Mammary epithelial cell (primary cell): ENCODE data around the gene KDM6B.
A peak's percentile ranks its signal among the peaks of the same experiment; 100 is the strongest.

ENCODE experiments used
- CTCF ChIP-seq, 2 donors: IDR thresholded peaks in 1 of 2; conservative IDR thresholded peaks in 1 of 2; 2 replicates each; pipeline ENCODE4 v1.5.1; 2011 to 2012; ENCODE audit warnings: inconsistent platforms in 2 of 2, low read length in 2 of 2, mild to moderate bottlenecking in 2 of 2, control low read depth in 1 of 2, low read depth in 1 of 2; ENCODE audit not compliant: insufficient read depth in 1 of 2; ENCODE audit errors: extremely low read depth in 1 of 2
- EZH2 ChIP-seq: IDR thresholded peaks from 2 replicates; pipeline ENCODE4 v1.6.1; 2012; ENCODE audit warnings: low read length, inconsistent platforms, borderline replicate concordance

DNA sequence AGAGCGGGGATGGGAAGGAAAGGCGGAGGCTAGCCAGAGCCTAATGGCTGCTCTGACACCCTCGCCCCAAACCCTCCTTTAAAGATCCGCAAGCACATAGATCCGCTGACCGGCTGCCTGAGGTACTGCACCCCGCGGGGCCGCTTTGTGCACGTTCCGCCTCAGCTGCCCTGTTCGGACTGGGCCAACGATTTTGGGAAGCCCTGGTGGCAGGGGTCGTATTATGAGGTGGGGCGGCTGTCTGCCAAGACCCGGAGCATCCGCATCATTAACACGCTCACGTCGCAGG lies 24.4 kb downstream of the KDM6B start:
- peak; percentile 52 for TF ChIP-seq CTCF (conservative IDR thresholded peaks at IDR 0.05 in 1 of 2, IDR thresholded peaks at IDR 0.05 in 1 of 2; ENCODE audit: extremely low read depth in 1 of 2, insufficient read depth in 1 of 2, low read depth in 1 of 2, low read length in 2 of 2)
- TF ChIP-seq EZH2: no peak
